Left hindlimb (tissue), 1 donor: ENCODE data around the gene MRPL16.

Experiments used
- DNase-seq: peaks from one replicate; pipeline ENCODE4 v3.0.0-alpha.2; 2018

The MRPL16 gene

DNA sequence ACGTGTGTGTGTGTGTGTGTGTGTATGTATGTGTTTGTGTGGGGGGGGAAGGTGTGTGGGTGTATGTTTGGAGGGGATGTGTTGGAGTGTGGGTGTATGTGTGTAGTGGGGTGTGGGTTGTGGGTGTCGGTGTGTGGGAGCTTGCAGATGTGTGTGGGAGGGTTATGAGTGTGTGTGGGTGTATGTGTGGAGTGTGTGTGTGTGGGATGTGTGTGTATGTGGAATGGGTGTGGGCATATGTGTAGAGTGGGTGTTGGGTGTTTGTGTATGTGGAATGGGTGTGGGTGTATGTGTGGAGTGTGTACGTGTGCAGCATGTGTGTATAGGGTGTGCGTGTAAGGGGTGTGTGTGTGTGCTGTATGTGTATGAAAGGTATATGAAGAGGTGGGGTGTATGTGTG is 40.8 kb downstream of the MRPL16 start:
- DNase-seq: no peak

DNA sequence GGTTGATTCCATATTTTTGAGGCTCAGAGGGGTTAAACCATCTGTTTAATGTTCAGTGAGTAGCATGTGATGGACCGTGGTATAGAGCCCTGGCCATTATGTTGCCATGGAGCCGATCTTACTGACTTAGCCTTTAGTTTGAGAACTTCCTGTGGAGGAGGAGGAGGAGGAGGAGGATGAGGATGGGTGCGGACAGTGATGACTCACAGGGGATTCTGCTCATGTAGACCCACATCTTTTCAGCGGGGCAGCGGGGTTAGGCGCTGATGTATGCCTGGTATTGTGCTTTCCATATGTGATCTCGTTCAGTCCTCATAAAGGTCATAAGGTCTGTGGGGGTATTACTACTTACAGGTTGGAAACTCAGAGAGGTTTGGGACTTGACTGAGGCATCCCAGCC is 41.5 kb downstream of the MRPL16 start:
- DNase-seq: no peak

GRCh38 chr11:59767225-59767611 is 43.4 kb downstream of the MRPL16 start:
- DNase-seq: no peak

DNA sequence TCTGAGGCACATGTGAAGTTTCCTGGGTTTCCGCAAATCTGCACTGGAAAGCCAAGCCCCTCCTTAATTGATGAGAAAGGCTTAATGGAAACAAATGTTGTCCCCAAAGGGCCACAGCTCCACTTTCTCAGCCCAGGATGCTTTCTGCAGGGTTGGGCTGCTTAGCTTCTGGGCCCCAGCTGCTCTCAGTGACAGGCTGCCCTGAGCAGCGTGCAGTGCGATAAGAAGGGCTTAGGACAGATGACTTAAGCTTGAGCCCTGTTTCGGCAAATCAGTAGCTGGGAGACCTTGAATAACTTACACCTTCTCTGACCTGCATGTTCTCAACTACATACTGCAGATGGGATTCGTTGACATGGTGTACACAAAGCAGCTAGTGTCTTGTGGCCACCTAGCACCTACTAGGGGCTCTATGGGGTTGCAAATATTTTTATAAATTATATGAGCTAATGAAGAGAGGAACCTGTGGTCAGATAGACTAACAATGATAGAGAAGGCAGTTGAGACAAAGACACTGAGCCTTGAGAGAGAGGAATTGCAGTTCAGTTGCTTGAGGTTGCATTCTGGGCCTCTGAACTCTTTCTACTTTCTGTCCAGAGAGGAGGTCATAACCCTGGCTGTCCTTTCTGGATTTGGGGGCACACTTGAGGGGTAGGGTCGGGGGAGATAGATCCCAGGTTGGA is 43.9 kb downstream of the MRPL16 start:
- DNase-seq: no peak

- DNase-seq: no peak
These were observed 45.4 kb downstream of the MRPL16 start for GRCh38 chr11:59765068-59765735.

DNA sequence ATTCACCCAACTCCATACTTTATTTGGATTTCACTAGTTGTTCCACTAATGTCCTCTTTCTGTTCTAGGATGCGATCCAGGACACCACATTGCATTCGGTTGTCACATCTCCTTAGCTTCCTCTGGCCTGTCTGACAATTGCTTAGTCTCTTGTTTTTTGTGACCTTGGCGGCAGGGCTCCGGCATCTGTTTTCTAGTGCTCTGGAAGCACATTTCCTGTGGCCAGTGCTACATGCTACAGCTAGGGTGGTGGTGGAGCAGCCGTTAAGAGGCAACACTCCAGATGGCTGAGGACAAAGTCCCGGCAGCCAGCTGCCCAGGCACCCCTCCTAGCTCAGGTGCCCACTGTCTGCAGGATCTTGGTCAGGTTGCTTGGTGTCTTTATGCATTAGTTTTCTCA is 48.6 kb downstream of the MRPL16 start:
- no peak for DNase-seq

GRCh38 chr11:59760771-59761170 is 49.8 kb downstream of the MRPL16 start:
- DNase-seq: no peak

- DNase-seq: no peak
These were observed 50.7 kb downstream of the MRPL16 start for GRCh38 chr11:59759900-59760299.

DNA sequence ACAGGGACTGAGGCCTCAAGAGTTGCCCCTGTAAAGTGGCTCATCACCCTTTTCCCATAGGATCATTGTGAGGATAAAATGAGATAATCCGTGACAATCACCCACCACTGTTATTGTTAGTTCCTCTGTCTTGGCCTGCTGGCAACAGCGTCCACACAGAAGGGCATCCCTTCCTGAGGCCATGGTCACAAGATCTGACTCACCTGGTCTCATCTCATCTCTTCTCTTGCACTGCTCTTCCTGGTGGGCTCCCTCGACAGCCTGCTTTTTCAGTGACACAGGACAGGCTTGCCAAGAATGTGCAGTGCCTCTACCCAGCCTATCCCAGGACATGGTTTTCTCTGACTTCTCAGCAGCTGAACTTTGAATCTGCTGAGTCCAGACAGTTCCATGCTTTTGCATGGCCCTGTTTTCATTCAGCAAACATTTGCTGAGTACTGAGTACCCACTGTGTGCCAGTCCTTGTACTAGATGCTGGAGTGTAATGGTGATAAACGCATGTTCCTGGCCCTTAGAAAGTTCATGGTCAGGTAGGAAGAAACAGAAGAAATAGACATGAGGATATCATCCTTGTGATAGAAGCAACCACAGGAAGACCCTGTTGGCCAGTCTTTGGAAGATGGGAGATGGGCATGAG is 52.1 kb downstream of the MRPL16 start:
- DNase-seq: no peak

- no peak for DNase-seq
These were observed 53.7 kb downstream of the MRPL16 start for GRCh38 chr11:59756845-59757244.

DNA sequence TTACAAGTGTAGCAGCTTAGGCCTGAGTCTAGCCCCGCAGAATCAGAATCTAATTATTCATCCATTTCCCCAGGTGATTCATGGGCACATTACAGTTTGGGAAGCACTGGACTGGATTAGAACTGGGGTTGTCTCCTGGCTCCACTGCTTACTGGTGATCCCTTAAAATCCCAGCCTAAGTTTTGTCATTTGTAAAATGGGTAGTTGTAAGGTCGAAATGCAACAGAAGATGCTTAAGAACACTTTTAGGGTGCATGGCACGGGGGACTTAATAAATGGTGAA is 54.1 kb downstream of the MRPL16 start:
- no peak for DNase-seq
